ENCODE measurements around the gene NANOS3.

DNA sequence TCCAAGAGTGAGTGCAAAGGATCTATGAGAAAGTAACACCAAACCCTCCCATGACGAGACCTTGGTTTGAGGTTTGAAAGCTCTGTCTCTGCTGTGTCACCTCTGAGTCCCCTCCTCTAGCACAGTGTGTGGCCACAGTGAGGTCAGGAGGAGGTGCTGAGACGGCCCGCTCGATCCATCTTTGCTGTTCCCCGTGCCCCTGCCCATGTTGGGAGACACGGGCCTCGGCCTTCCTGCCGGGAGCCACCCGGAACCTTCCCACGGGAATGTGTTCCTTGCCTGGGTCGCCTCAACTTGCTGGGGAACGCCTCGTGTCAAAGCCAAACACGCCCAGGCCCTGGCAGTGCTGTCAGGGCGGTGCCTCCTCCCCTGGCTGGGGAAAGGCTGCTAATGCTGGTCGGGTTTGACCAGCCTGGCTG, 10.1 kb downstream of the NANOS3 start:
- TF ChIP-seq POLR2A (IDR thresholded peaks at IDR 0.05; ENCODE audit: low read depth, low read length) (no peak), ZNF274 (IDR thresholded peaks at IDR 0.05; ENCODE audit: insufficient read depth, insufficient read length) (no peak), NFXL1 (IDR thresholded peaks at IDR 0.05; ENCODE audit: borderline replicate concordance) (no peak), EP300 (IDR thresholded peaks at IDR 0.05; ENCODE audit: borderline replicate concordance in 1 of 2, control insufficient read depth in 1 of 2, low read depth in 2 of 2, low read length in 2 of 2) (no peak), POLR2AphosphoS5 (IDR thresholded peaks at IDR 0.05; ENCODE audit: low read length) (no peak), RAD21 (IDR thresholded peaks at IDR 0.05; ENCODE audit: insufficient read depth, low read depth, low read length) (no peak), NRF1 (conservative IDR thresholded peaks at IDR 0.05; ENCODE audit: low read depth, low read length) (no peak)
- TF ChIP-seq, protein P1, sequence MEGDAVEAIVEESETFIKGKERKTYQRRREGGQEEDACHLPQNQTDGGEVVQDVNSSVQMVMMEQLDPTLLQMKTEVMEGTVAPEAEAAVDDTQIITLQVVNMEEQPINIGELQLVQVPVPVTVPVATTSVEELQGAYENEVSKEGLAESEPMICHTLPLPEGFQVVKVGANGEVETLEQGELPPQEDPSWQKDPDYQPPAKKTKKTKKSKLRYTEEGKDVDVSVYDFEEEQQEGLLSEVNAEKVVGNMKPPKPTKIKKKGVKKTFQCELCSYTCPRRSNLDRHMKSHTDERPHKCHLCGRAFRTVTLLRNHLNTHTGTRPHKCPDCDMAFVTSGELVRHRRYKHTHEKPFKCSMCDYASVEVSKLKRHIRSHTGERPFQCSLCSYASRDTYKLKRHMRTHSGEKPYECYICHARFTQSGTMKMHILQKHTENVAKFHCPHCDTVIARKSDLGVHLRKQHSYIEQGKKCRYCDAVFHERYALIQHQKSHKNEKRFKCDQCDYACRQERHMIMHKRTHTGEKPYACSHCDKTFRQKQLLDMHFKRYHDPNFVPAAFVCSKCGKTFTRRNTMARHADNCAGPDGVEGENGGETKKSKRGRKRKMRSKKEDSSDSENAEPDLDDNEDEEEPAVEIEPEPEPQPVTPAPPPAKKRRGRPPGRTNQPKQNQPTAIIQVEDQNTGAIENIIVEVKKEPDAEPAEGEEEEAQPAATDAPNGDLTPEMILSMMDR (IDR thresholded peaks at IDR 0.05 in 2 of 3, conservative IDR thresholded peaks at IDR 0.05 in 1 of 3; ENCODE audit: control insufficient read depth in 2 of 3, extremely low read depth in 1 of 3, insufficient read depth in 1 of 3, low read depth in 3 of 3, low read length in 3 of 3), result no peak
